Smooth muscle cell of the brain vasculature (primary cell): Measurements from ENCODE around the gene SLC26A4.

Experiments used
- DNase-seq: peaks from one replicate; pipeline ENCODE4 v3.0.0-alpha.2; 2012; ENCODE audit warnings: low read depth, low spot score

SLC26A4 gene

DNA sequence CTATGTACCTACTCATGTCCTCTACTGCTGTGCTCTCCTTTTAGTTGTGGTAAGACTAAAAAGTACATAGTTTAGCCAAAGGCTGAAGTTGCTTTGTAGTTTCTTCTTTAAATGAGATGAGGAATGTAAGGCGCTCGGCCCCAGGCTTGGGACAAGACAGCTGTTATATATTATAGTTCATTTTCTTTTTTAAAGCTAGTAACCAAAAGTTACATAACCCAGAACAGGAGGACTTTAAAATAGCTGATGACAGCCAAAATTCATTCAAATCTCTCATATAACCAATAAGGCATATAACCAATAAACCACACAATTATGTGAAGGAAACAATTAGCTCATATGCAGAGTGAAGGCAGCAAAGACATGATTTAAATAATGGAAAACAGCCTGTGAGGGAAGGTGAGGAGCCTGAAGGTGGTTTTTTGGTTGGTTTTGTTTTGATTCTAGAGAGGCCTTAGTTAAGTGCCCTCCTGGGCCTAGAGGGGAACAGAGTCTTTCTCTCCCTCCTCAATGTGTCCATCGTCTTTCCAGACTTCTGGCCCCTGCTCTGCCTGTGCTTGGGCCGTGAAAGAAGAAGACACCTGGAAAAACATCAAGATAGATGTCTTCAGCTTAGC is 35.8 kb downstream of the SLC26A4 start:
- no peak for DNase-seq

GRCh38 chr7:107697321-107698049 is 36.9 kb downstream of the SLC26A4 start:
- DNase-seq = no peak

DNA sequence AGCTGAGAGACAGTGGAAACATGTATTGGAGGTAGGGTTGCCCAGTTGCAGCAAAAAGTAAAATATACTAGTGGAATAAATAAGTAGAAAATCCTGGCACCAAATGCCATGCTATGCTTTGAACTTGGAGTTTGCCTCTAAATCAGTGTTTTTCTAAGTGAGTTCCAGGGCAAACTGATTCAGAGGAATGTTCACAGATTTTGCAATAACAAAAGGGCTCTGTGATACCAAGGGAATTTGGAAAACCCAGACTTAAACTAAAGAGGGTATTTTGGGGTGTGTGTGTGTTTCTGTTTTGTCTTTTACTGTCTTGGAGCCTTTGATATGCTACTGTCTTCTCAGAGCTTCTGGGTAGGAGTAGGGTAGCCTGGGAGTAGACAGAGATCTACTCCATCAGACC is 39.9 kb downstream of the SLC26A4 start:
- no peak for DNase-seq

DNA sequence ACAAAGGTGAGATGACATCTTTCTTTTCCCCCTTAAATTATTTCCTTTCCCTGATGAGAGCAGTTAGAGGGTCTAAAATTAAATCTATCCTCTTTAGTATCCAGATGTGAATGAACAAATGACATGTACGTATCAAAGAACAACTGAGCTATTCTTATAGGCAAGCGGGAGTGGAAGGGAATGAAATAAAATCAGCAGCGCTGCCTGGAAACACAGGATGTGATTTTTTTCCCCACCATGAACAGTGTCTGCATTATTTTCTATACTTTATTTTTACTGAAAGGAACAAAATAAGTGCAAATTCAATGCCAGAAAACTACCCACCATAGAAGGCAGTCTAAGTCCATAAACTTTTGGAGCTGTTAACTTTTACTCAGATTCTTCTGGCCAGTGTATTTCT is 40.6 kb downstream of the SLC26A4 start:
- DNase-seq = no peak

- DNase-seq = no peak
Observed at GRCh38 chr7:107703219-107703618, 42.6 kb downstream of the SLC26A4 start.

DNA sequence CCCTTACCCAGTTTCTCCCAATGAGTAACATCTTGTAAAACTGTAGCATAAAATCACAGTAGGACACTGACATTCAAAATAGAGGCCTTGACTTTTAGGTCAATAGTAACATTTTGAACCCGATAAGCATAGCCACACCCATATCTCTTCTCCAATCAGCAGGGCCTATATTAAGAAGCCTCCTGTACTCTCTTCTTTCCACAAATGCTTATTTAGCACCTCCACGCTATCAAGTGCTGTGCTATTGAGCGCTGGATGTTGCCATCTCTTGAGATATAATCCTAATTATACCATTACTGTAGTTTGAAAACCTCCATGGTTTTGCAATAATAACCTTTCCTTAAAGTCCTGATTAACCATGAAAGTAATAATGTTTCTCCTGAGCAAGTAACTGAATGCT is 43.2 kb downstream of the SLC26A4 start:
- no peak for DNase-seq

GRCh38 chr7:107708956-107709355 is 48.3 kb downstream of the SLC26A4 start:
- DNase-seq = no peak

DNA sequence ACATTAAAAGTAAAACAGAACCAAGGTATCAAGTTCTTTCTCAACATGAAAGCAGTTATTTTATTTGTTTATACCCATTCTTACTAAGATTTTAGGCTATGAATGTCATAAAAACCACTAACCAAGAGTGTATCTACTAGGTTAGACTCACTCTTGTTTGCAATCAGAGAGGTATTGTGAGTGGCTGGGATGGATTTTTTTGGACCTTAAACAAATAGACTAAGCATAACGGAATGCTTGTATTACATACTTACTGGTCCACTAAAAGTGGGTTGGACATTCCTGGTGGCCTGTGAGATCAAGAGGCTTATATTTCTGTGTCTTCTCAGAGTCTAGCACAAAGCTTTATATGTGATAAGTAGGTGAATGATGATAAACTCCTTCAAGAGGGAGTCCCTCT is 50.7 kb downstream of the SLC26A4 start:
- DNase-seq = no peak

DNA sequence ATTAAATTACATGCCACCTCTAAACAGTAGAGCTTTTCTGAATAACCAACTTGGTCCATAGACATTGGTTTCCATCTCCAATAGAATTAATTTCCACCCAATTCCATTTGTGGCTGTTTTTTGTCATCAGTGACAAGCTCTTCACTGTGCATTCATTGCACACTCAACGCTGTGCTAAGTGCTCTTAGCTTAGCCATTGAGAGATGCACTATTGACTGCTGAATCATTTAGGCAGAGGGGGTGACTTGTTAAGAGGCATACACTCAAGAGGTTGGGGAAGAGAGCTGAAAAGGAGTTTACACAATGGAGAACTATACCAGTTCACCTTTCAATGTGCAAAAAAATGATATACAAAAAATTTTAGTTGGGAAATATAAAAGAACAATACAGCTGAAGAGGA is 51.4 kb downstream of the SLC26A4 start:
- no peak for DNase-seq

DNA sequence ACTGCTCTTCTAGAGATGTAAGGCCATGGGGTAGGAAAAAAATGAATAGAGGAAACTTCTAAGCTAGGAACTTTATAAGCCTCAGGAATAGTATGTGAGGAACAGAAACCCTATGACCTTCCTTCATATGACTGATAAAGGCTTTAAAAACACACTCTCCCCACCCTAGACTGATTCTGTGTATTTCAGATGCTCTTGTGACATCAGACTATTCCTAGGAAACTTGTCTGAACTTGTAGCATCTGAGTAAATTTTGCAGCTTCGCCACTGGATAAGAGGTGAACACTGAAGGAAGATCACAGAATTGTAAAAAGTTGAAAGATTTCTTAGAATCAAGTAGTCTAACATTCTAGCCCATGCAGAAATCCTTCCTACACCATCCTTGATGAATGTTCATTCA is 52.3 kb downstream of the SLC26A4 start:
- no peak for DNase-seq

GRCh38 chr7:107715531-107715930 is 54.9 kb downstream of the SLC26A4 start:
- no peak for DNase-seq

GRCh38 chr7:107718456-107719193 is 58.0 kb downstream of the SLC26A4 start:
- no peak for DNase-seq

GRCh38 chr7:107721286-107721685 is 60.7 kb downstream of the SLC26A4 start:
- DNase-seq = no peak

- DNase-seq = no peak
Observed at GRCh38 chr7:107723255-107723654, 62.6 kb downstream of the SLC26A4 start.

GRCh38 chr7:107725138-107725740 is 64.6 kb downstream of the SLC26A4 start:
- peak; percentile 36 for DNase-seq

- no peak for DNase-seq
Observed at GRCh38 chr7:107726356-107727130, 65.9 kb downstream of the SLC26A4 start.

DNA sequence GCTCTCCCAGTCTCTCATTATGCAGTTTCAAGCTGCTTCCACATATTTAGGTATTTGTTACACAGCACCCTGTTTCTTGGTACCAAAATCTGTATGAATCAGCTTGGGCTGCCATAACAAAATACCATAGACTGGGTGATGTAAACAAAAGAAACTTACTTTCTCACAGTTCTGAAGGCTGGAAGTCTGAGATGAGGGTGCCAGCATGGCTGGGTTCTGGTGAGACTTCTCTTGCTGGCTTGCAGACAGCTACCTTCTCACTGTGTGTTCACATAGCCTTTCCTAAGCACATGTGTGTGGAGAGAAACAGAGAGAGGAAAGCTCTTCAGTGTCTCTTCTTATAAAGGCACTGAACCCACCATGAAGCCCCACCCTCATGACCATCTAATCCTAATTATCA is 67.6 kb downstream of the SLC26A4 start:
- no peak for DNase-seq

DNA sequence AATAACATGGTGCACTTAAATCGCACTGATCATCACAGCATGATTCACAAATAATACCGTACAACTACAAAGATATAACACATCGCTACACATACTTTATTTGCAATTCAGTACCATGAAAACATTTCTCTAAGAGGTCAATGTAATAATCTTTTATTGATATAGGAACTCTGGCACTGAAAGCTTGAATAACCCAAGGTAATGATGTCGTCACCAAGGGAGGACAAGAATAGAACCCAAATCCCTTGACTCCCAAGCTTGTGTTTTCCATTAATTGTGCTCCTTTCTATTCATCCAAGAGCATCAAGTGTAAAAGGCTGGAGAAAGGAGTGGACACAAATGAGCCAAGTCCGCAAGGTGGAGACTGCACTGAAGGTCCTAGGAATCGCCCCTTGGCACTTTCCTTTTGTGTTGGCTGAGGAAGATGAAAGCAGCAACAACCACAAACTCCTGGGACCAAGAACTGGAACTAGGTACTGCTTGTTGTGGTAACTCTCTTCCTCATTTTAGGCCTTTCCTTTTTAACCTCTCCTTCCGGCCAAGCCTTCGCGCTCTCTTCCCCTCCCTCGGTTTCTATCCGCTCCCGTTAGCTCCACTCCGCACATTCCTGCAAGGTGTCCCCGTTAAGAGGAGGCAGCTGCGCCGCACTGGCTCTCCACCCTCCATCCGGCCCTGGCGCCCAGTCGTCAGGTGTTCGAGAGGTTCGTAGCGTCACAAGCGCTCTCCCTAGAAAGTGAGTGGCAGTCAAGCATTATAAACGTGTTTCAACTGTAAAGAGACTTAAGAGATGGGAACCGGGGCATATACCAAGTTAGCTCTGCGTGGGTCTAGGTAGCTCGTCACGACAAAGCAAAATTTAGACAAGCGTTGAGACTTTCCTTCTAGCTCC is 82.3 kb downstream of the SLC26A4 start:
- no peak for DNase-seq

DNA sequence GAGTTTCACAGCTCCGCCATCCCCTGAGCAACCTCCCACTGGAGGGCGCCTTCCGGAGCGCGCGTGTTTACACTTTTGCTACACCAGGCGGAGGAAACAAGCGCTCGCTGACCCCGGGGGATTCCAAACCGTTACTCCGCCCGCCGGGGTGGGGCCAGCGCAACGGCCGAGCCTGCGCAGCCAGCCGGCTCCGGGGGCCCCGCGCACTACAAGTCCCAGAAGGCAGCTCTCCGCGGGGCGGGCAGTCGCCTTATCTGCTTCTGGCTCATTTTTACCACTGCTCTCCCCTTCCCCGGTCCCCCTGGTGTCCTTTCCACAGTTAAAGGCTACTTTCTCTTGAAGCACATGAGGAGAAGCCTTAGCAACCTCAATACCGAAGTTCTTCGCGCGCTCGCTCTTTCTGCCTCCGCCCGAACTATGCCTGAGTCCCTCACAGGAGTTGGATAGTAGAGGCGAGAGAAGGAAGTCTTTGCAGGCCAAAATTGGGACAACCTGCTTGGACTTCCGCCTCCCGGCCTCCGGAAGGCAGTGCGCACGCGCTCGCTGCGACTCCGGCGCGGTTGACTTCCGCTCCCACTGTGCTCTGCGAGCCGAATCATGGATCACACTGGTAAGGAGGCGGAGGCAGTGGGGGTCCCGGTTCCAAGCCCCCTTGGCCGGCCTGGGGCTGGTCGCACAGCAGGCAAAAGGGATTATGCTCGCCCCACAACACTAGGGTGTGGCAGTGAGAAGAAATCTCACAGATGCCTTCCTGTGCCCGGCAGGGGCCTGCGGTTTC is 83.1 kb downstream of the SLC26A4 start, which contains the start of gene CBLL1:
Gene CBLL1, plus strand, starts transcription at position 576 of the 778 bp plus-strand sequence. Its CDS starts 22 bp downstream, at position 598.
- peak; percentile 90 for DNase-seq

DNA sequence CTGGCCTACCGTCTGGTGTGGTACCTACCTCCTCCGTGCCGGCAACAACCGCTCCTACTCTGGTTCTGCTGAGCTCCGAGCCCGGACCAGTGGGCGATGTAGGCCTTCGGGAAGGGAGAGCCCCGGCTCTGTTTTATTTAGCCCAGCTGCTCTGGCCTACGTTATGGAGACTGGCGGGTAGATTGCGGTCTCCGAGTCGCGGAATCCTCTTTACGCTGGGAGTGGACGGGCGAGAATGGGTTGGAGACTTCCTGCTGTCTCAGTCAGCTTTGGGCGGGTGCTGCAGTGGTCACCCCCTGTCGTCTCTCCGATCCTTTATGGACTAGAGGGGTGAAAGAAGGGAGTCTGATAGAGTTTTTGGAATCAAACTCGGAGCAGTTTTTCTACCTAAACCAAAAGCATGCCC is 83.7 kb downstream of the SLC26A4 start:
- no peak for DNase-seq
